HG03280 (cell line): ENCODE data around the gene FBXW8.

ENCODE experiments used
- ATAC-seq: cut with Tn5 transposase; IDR thresholded peaks from one replicate; pipeline ENCODE4 v1.9.1; 2021; ENCODE audit warnings: mild to moderate bottlenecking, moderate library complexity; ENCODE audit not compliant: unreplicated experiment

FBXW8 gene

GRCh38 chr12:116885491-116885890 is 25.3 kb upstream of the FBXW8 start:
- no peak for ATAC-seq

- no peak for ATAC-seq
These were observed 23.5 kb upstream of the FBXW8 start for GRCh38 chr12:116887244-116887643.

- ATAC-seq, result no peak
These were observed 22.9 kb upstream of the FBXW8 start for GRCh38 chr12:116887897-116888296.

GRCh38 chr12:116890330-116890729 is 20.4 kb upstream of the FBXW8 start:
- no peak for ATAC-seq

- ATAC-seq, result no peak
These were observed 19.7 kb upstream of the FBXW8 start for GRCh38 chr12:116891019-116891418.

GRCh38 chr12:116892349-116893140 is 18.2 kb upstream of the FBXW8 start:
- no peak for ATAC-seq

GRCh38 chr12:116894913-116895312 is 15.8 kb upstream of the FBXW8 start:
- ATAC-seq, result no peak

- no peak for ATAC-seq
These were observed 14.3 kb upstream of the FBXW8 start for GRCh38 chr12:116896411-116896924.

- no peak for ATAC-seq
These were observed 13.3 kb upstream of the FBXW8 start for GRCh38 chr12:116897476-116897875.

- ATAC-seq, result no peak
These were observed 12.1 kb upstream of the FBXW8 start for GRCh38 chr12:116898669-116899068.

GRCh38 chr12:116901612-116902011 is 9.1 kb upstream of the FBXW8 start:
- no peak for ATAC-seq

GRCh38 chr12:116903818-116904217 is 6.9 kb upstream of the FBXW8 start:
- no peak for ATAC-seq

- no peak for ATAC-seq
These were observed 4.5 kb upstream of the FBXW8 start for GRCh38 chr12:116906285-116906684.

GRCh38 chr12:116910280-116910644 is 488 bp upstream of the FBXW8 start:
- ATAC-seq, result no peak

- no peak for ATAC-seq
These were observed 4.6 kb downstream of the FBXW8 start for GRCh38 chr12:116915326-116915725.

- no peak for ATAC-seq
These were observed 5.4 kb downstream of the FBXW8 start for GRCh38 chr12:116916122-116916521.

- peak; percentile 99 for ATAC-seq
These were observed 6.0 kb downstream of the FBXW8 start for GRCh38 chr12:116916714-116917114.

GRCh38 chr12:116918464-116918863 is 7.7 kb downstream of the FBXW8 start:
- ATAC-seq, result no peak

- ATAC-seq, result no peak
These were observed 8.5 kb downstream of the FBXW8 start for GRCh38 chr12:116919247-116919661.

- no peak for ATAC-seq
These were observed 9.1 kb downstream of the FBXW8 start for GRCh38 chr12:116919706-116920485.

GRCh38 chr12:116920939-116921338 is 10.2 kb downstream of the FBXW8 start:
- no peak for ATAC-seq
